GM19468 (cell line): ENCODE measurements around the gene DOCK8.
A peak's percentile ranks its signal among the peaks of the same experiment; 100 is the strongest.

Source experiments
- ATAC-seq: cut with Tn5 transposase; IDR thresholded peaks from one replicate; pipeline ENCODE4 v1.9.1; 2021; ENCODE audit warnings: mild to moderate bottlenecking, moderate library complexity, moderate number of reproducible peaks; ENCODE audit not compliant: unreplicated experiment; ENCODE audit errors: extremely low read depth

DOCK8 gene

GRCh38 chr9:265209-265870, 50.7 kb downstream of the DOCK8 start:
- ATAC-seq = no peak

- ATAC-seq = no peak
Measured at GRCh38 chr9:266228-266627, 51.6 kb downstream of the DOCK8 start.

GRCh38 chr9:268616-269015, 54.0 kb downstream of the DOCK8 start:
- no peak for ATAC-seq

GRCh38 chr9:269081-269711, 54.5 kb downstream of the DOCK8 start:
- no peak for ATAC-seq

- no peak for ATAC-seq
Measured at GRCh38 chr9:270657-271237, 56.1 kb downstream of the DOCK8 start.

GRCh38 chr9:272251-273213, 57.9 kb downstream of the DOCK8 start:
- peak; percentile 94 for ATAC-seq

- no peak for ATAC-seq
Measured at GRCh38 chr9:274406-274805, 59.7 kb downstream of the DOCK8 start.

- ATAC-seq = no peak
Measured at GRCh38 chr9:277601-278295, 63.1 kb downstream of the DOCK8 start.

GRCh38 chr9:278651-279050, 64.0 kb downstream of the DOCK8 start:
- no peak for ATAC-seq

- ATAC-seq = no peak
Measured at GRCh38 chr9:279674-280073, 65.0 kb downstream of the DOCK8 start.

- no peak for ATAC-seq
Measured at GRCh38 chr9:281741-282645, 67.3 kb downstream of the DOCK8 start.

- no peak for ATAC-seq
Measured at GRCh38 chr9:286071-286740, 71.5 kb downstream of the DOCK8 start.

GRCh38 chr9:289121-289520, 74.5 kb downstream of the DOCK8 start:
- no peak for ATAC-seq

- ATAC-seq = no peak
Measured at GRCh38 chr9:292915-293314, 78.2 kb downstream of the DOCK8 start.

- no peak for ATAC-seq
Measured at GRCh38 chr9:295576-295975, 80.9 kb downstream of the DOCK8 start.

- ATAC-seq = no peak
Measured at GRCh38 chr9:296411-296810, 81.7 kb downstream of the DOCK8 start.

GRCh38 chr9:297104-297972, 82.7 kb downstream of the DOCK8 start:
- peak; percentile 94 for ATAC-seq

- no peak for ATAC-seq
Measured at GRCh38 chr9:303502-303901, 88.8 kb downstream of the DOCK8 start.
